IPS DF 6.9 (cell line): ENCODE measurements around the gene DNASE2.
A peak's percentile ranks its signal among the peaks of the same experiment; 100 is the strongest.

Experiments used
- DNase-seq: peaks from one replicate; pipeline ENCODE4 v3.0.0-alpha.2; 2013; ENCODE audit warnings: low read depth, low spot score
- H3K27ac ChIP-seq: one replicate; pipeline ENCODE4 v1.5.1; 2013; ENCODE audit warnings: low read length, control low read depth
- H3K27me3 ChIP-seq: 2 replicates; pipeline ENCODE4 v1.6.1; 2013; ENCODE audit warnings: mild to moderate bottlenecking, low read length; ENCODE audit not compliant: control insufficient read depth, insufficient read depth
- H3K36me3 ChIP-seq: 2 replicates; pipeline ENCODE4 v1.6.1; 2013; ENCODE audit warnings: low read length; ENCODE audit not compliant: control insufficient read depth, insufficient read depth
- H3K4me1 ChIP-seq: 2 replicates; pipeline ENCODE4 v1.6.1; 2013; ENCODE audit warnings: low read length; ENCODE audit not compliant: control insufficient read depth, insufficient read depth
- H3K4me3 ChIP-seq: 2 replicates; pipeline ENCODE4 v1.5.1; 2013; ENCODE audit warnings: mild to moderate bottlenecking, low read length
- H3K9me3 ChIP-seq: 2 replicates; pipeline ENCODE4 v1.6.1; 2013; ENCODE audit warnings: low read length, inconsistent platforms; ENCODE audit not compliant: control insufficient read depth, insufficient read depth
- WGBS: extraction: QIAGEN DNeasy Blood & Tissue Kit; methylation state at CpG from one replicate; pipeline ENCODE4 v1.1.7; 2013; ENCODE audit warnings: mixed read lengths, missing lambda C conversion rate; ENCODE audit not compliant: insufficient read length, insufficient coverage; 5-methylcytosine and 5-hydroxymethylcytosine counted together

DNASE2 gene

DNA sequence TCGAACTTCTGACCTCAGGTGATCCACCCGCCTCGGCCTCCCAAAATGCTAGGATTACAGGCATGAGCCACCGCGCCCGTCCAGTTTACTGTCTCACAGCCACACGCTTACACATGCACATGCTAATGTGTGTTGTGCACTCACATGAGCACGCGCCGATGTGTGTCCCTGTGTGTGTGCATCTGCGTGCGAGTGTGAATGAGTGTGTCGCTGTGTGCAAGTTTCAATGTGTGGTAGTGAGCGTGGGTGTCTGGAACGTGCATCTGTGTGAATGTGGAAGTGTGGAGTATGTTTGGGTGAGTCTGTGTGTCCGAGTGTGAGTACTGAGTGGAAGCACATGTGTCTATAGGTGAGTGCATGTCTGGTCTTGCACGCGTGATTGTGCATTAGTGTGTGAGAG is 38.7 kb downstream of the DNASE2 start:
- Histone ChIP-seq H3K4me1 (no peaks in the 10 kb centered on the region; the same call in 1 of the 2 replicates), H3K36me3 (no peaks in the 10 kb centered on the region), H3K27me3 (no peaks in the 10 kb centered on the region), H3K9me3 (no peaks in the 10 kb centered on the region), H3K27ac (no peak overlapping the region), H3K4me3 (no peak overlapping the region)
- DNase-seq, result no peak
- 100% methylated on average over 3 of the region's 18 CpGs for WGBS

DNA sequence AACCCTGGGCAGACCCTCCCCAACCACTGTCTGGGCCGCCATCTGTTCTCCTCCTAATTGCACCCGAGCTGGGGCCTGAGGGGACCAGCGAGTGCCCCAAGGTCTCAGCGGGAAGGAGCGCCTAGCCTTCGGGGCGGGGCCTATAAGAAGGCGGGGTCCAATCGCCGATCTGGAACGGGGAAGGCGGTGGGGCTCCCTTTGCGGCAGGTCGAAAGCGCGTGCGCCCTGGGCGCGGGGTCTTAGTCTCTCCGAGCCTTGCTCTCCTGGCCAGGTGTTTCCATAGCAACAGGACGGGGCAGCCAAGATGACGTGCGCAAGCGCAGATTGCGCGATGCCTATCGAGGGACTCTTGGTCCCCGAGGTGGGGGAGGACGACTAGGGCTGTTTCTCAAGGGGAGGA is 40.2 kb downstream of the DNASE2 start:
- peak; percentile 94 for DNase-seq
- Histone ChIP-seq H3K4me3 (peak overlapping the region; percentile 31; the same call in 1 of the 2 replicates), H3K27ac (no peak overlapping the region), H3K4me1 (no peaks in the 10 kb centered on the region; the same call in 1 of the 2 replicates), H3K27me3 (no peaks in the 10 kb centered on the region), H3K36me3 (no peaks in the 10 kb centered on the region), H3K9me3 (no peaks in the 10 kb centered on the region)
- no CpG with 5 or more reads among the region's 29 CpGs for WGBS

DNA sequence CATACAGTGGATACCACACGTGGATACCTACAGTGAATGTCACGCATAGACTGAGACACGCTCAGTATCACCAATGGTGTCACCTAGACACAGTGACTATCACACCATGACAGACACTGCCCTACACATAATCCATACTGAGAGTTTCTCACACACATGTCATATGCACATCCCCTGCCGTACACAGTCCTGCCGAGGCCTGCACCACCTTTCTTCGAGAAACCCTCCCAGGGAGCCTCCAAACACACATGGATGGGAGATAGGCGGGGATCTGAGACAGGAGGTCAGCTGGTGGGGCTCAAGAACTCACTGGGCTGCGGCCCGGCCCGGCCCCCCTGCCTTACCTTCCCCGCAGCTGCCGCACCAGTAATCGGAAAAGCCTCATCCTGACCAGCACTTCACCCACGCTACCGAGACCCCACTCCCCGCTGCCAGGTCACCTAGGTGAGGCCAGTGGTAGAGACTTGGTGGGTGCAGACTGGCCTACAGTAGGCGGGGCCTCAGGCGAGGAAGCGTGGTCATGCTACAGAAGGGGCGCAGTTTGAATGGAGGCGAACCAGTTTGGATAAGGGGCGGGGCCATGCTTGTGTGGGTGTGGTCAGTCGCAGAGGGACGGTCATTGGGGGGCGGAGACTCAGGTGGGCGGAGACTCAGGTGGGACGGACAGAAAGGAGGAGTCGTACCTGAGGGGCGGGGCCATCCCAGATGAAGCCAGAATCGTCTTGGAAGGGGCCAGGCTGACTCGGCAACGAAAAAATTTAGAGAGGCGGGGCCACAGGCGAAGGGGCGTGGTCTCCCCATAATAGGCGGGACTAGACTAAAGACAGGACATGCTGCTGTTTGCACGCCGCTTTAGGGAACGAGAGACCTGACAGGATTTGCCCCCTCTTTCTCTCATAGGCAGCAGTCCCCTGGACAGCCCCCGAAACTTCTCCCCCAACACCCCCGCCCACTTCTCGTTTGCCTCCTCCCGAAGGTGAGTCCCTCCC is 40.9 kb downstream of the DNASE2 start:
- peak overlapping the region; percentile 31; the same call in 1 of the 2 replicates for H3K4me3 ChIP-seq
- H3K27me3 ChIP-seq, result no peaks in the 10 kb centered on the region
- H3K27ac ChIP-seq, result no peak overlapping the region
- H3K36me3 ChIP-seq, result no peaks in the 10 kb centered on the region
- H3K9me3 ChIP-seq, result no peaks in the 10 kb centered on the region
- no peaks in the 10 kb centered on the region; the same call in 1 of the 2 replicates for H3K4me1 ChIP-seq
- peak; percentile 88 for DNase-seq
- WGBS, result no CpG with 5 or more reads among the region's 43 CpGs

DNA sequence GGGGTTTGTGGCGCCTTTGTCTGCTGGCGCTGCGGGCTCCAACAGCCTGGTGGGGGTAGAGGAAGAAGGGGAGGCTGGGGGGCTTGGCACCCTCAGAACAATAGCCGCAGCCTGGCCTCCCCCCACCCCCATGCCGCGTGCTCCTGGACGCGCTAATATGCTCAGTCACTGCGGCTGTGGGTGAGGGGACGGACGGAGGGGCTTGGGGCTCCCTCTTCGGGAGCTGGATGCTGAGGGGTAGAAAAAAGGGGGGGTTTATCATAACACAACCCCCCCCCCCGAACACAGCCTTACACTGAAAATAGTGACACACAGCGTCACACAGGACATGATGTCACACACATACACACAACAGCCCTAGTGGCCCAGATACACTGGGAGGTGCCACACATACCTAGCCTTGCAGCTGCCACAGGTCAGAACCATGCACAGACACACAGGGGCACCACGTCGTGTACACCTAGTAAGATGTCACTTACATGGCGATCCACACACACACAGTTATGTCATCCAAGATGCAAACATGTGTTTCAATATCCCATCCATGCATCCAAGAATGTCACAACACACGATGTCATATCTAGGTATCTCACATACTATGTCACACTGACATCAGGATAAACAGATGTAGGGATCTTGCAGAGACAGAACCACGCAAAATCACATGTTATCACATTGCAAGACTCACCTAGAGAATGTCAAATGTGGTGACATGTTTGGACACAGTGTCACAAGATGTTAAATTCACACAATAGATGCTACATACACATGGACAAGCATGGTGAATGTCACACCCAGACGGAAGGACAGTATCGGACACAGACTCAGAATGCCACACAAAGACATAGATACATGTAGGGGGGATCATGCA is 42.1 kb downstream of the DNASE2 start:
- H3K36me3 ChIP-seq, result no peaks in the 10 kb centered on the region
- H3K27me3 ChIP-seq, result no peaks in the 10 kb centered on the region
- peak overlapping the region; percentile 67; the same call in 1 of the 2 replicates for H3K4me3 ChIP-seq
- no peaks in the 10 kb centered on the region for H3K9me3 ChIP-seq
- H3K27ac ChIP-seq, result no peak overlapping the region
- DNase-seq, result no peak
- peaks cover 2% of the 10 kb centered on the region for H3K4me1 ChIP-seq
- no CpG with 5 or more reads among the region's 21 CpGs for WGBS

DNA sequence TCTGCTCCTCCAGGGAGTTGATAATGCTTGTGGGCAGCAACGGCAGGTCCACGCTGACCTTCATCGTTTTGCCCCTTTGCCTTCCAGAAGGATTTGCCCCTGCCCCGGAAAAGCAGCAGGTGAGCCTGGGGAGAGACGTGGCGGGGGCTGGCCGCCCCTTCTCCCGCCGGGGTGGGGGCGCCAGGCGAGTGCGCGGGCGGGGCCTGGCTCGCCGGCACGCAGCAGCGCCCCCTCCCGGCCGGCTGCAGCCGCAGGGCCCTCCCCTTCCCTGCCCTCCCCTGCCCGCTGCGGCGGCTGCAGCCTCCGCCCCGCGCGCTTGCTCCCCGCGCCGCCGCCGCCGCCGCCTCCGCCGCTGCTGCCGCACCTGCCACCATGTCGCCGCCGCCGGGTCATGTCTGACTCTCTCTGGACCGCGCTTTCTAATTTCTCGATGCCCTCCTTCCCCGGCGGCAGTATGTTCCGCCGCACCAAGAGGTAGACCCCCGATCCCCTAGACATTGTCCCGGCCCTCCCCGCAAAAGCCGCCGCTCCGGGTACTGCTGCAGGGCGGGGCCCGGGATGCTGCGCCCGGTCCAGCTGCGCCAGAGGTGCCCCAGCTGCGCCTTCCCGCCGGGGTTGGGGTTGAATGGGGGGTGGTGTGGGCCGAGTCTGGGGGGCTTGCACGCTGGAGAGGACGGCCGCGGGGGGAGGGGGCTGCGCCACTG is 42.9 kb downstream of the DNASE2 start, which contains the start of gene MAST1:
Gene MAST1, plus strand, starts transcription at position 334 of the 704 bp plus-strand sequence. Its CDS starts 58 bp downstream, at position 392.
- no peaks in the 10 kb centered on the region for H3K9me3 ChIP-seq
- WGBS, result no CpG with 5 or more reads among the region's 69 CpGs
- no peaks in the 10 kb centered on the region for H3K27me3 ChIP-seq
- peak within 1 kb of the TSS; percentile 67; the same call in 1 of the 2 replicates for H3K4me3 ChIP-seq
- no peak for DNase-seq
- H3K27ac ChIP-seq, result no peak within 1 kb of the TSS
- peaks cover 2% of the 10 kb centered on the region for H3K4me1 ChIP-seq
- no peaks in the 10 kb centered on the region for H3K36me3 ChIP-seq

DNA sequence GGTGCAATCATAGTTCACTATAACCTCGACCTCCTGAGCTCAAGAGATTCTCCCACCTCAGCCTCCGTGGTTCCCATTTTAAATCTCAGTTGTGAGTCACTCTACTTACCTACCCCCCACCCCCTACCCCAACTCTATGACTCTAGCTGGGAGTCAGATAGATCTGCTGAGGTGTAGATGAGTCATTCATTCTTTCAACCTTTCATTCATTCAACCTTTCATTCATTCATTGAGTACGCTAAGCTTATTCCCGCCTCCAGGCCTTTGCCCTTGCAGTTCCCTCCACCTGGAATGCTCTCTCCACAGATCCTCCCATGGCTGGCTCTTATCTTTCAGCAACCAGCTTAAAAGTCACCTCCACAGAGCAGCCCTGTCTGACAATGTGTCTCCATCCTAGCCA is 44.0 kb downstream of the DNASE2 start:
- Histone ChIP-seq H3K4me3 (no peak overlapping the region), H3K27me3 (no peaks in the 10 kb centered on the region), H3K27ac (no peak overlapping the region), H3K9me3 (no peaks in the 10 kb centered on the region), H3K36me3 (no peaks in the 10 kb centered on the region), H3K4me1 (peaks cover 2% of the 10 kb centered on the region)
- DNase-seq, result no peak
- WGBS, result no CpG with 5 or more reads among the region's 4 CpGs

DNA sequence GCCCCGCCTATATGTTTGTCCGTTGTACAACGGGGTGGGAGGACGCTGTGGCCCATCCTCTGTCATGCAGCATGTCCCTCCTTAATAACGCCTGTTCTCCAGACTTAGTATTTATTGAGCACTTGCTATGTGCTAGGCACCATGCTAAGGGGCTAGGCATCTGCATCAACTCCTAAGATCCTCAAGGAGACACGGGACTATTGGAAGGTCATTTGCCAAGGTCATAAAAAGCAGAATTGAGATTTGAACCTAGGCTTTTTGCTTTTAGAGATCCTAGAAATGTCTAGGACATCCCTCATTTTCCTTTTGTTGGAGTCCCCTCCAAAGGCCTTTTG is 44.8 kb downstream of the DNASE2 start:
- no peaks in the 10 kb centered on the region for H3K27me3 ChIP-seq

DNA sequence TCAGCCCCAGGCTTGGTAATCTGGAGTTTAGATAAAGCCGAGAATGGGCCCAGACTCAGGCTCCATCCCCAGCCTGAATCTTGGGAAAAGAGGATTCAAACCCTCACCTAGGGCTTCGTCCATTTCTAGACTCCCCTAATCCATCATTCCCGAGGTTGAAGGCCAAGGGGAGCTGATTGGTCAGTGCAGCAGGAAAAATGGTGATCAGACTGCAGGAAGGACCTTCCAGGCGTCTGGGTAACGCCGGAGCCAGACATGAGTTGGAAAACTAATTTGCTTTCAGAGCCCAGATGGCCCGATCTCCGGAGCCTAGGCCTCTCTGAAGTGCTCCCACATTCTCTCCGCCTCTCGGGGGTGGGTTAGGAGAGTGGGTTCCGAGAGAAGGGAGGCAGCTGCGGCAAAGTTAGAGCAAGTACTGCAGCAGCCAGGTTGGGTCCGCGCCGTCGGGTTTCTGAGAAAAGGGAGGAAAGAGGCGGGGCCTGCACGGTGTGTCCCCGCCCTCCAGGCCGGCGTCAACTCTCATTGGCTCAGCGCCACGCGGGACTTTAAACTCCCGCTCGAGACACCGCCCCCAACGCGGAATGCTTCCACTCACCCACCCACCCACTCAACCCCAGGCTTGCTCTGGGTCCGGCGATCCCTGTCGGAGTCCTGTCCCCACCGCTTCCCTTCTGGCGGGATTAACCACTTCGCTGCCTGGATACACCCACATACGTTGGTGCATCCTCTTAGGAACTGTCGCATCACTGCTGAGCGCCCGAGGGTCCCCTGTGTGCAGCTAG is 46.1 kb downstream of the DNASE2 start:
- DNase-seq, result no peak
- Histone ChIP-seq H3K9me3 (no peaks in the 10 kb centered on the region), H3K27ac (no peak overlapping the region), H3K36me3 (no peaks in the 10 kb centered on the region), H3K27me3 (no peaks in the 10 kb centered on the region), H3K4me1 (peaks cover 3% of the 10 kb centered on the region), H3K4me3 (peak overlapping the region; percentile 89; the same call in 1 of the 2 replicates)
- no CpG with 5 or more reads among the region's 39 CpGs for WGBS

More for the DNA sequence above, 44.8 kb downstream of the DNASE2 start:
- no peak for DNase-seq
- Histone ChIP-seq H3K4me3 (no peak overlapping the region), H3K27ac (no peak overlapping the region), H3K4me1 (peaks cover 2% of the 10 kb centered on the region), H3K9me3 (no peaks in the 10 kb centered on the region), H3K36me3 (no peaks in the 10 kb centered on the region)
- WGBS, result no CpG with 5 or more reads among the region's 6 CpGs

DNA sequence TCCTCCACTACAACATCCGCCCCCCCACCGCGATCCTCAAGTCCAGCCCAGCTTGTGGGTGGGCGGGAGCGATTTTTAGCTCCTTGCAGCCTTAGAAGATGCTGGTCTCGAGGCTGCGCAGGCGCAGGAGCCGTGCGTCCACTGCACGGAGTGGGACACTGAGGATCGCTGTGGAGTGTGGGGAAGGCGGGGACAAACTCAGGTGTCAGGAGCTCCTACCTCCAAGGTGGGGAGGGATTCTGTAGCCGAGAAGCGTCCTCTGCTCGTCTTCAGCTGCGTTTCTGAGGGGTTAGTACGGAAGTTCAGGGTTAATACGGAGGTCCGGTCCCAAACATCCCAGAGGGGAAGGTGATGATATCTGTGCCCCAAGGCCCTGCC is 46.7 kb downstream of the DNASE2 start, which contains the start of gene RTBDN:
Gene RTBDN, minus strand, starts transcription at position 14 of the 378 bp plus-strand sequence. CDS start 4,600 bp downstream, outside the sequence.
- Histone ChIP-seq H3K27me3 (no peaks in the 10 kb centered on the region), H3K4me3 (peak within 1 kb of the TSS; percentile 89), H3K9me3 (no peaks in the 10 kb centered on the region), H3K4me1 (peaks cover 3% of the 10 kb centered on the region), H3K27ac (no peak within 1 kb of the TSS), H3K36me3 (no peaks in the 10 kb centered on the region)
- DNase-seq, result no peak
- WGBS, result no CpG with 5 or more reads among the region's 20 CpGs
